ENCODE results near the gene NR2F6. TPM values are rescaled to one million over a fixed set of nuclear protein-coding genes. Genes with fewer than 3 reads are reported as not detected.

NR2F6 gene
- polyA plus RNA-seq, 1 donor (not counting 4 experiments of a cell fraction or from before 2014, with no cell fraction given) = 12.3 TPM

DNA sequence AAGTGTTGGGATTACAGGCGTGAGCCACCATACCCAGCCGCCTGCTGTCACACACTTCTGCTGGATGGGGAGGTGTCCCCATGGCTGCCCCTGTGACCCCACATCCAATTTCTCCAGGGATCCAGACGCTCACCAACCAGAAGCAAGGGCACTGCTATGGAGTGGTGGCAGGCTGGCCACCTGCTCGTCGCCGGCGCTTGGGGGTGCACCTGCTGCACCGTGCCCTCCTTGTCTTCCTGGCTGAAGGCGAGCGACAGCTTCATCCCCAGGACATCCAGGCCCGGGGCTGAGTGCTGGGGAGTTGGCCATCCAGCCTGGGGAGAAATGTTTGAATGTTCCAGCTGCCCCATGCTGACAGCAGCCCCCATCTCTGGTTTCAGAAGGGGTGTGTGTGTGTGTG, 40.5 kb upstream of the NR2F6 start:
- TF ChIP-seq, protein P1, sequence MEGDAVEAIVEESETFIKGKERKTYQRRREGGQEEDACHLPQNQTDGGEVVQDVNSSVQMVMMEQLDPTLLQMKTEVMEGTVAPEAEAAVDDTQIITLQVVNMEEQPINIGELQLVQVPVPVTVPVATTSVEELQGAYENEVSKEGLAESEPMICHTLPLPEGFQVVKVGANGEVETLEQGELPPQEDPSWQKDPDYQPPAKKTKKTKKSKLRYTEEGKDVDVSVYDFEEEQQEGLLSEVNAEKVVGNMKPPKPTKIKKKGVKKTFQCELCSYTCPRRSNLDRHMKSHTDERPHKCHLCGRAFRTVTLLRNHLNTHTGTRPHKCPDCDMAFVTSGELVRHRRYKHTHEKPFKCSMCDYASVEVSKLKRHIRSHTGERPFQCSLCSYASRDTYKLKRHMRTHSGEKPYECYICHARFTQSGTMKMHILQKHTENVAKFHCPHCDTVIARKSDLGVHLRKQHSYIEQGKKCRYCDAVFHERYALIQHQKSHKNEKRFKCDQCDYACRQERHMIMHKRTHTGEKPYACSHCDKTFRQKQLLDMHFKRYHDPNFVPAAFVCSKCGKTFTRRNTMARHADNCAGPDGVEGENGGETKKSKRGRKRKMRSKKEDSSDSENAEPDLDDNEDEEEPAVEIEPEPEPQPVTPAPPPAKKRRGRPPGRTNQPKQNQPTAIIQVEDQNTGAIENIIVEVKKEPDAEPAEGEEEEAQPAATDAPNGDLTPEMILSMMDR (optimal IDR thresholded peaks at IDR 0.05 in 1 of 3, IDR thresholded peaks at IDR 0.05 in 1 of 3, conservative IDR thresholded peaks at IDR 0.05 in 1 of 3; ENCODE audit: extremely low read depth in 1 of 3, insufficient read depth in 2 of 3, low read length in 3 of 3) = no peak
- no peak for TF ChIP-seq EZH2 (IDR thresholded peaks at IDR 0.05; ENCODE audit: low read length)
- no peak for DNase-seq (ENCODE audit: low read depth, low spot score)
- Histone ChIP-seq H3K4me1 (ENCODE audit: control insufficient read depth, extremely low read depth, insufficient read depth, low read length) (peaks cover 6% of the 10 kb centered on the region), H3K9ac (ENCODE audit: control insufficient read depth, extremely low read depth, insufficient read depth, low read length) (no peak overlapping the region), H4K20me1 (ENCODE audit: control insufficient read depth, extremely low read depth, insufficient read depth, low read length) (no peaks in the 10 kb centered on the region), H3K4me3 (ENCODE audit: control insufficient read depth in 2 of 3, extremely low read depth in 1 of 3, insufficient read depth in 2 of 3, low read depth in 1 of 3, low read length in 3 of 3) (no peak overlapping the region), H3K27ac (ENCODE audit: control insufficient read depth, insufficient read depth, low read length) (no peak overlapping the region), H3K9me1 (ENCODE audit: control insufficient read depth, extremely low read depth, insufficient read depth, low read length) (no peaks in the 10 kb centered on the region), H3K9me3 (ENCODE audit: control insufficient read depth, low read depth, low read length) (no peaks in the 10 kb centered on the region), H2AFZ (ENCODE audit: control insufficient read depth, low read length) (no peak overlapping the region), H3K79me2 (ENCODE audit: control insufficient read depth, insufficient read depth, low read length) (no peaks in the 10 kb centered on the region), H3K27me3 (ENCODE audit: control insufficient read depth, extremely low read depth, insufficient read depth, low read length) (no peaks in the 10 kb centered on the region), H3K4me2 (ENCODE audit: control insufficient read depth, extremely low read depth, insufficient read depth, low read depth, low read length) (no peak overlapping the region), H3K36me3 (ENCODE audit: control insufficient read depth in 2 of 2, extremely low read depth in 1 of 2, insufficient read depth in 2 of 2, low read length in 2 of 2) (peaks cover 0 to 1% of the 10 kb centered on the region in 2 experiments)
- no peak for FAIRE-seq
- dilution Hi-C loops (cut with MboI; ENCODE audit: extremely low pct_ligation_motif_present, low sequenced_read_pairs) = no loop called here

DNA sequence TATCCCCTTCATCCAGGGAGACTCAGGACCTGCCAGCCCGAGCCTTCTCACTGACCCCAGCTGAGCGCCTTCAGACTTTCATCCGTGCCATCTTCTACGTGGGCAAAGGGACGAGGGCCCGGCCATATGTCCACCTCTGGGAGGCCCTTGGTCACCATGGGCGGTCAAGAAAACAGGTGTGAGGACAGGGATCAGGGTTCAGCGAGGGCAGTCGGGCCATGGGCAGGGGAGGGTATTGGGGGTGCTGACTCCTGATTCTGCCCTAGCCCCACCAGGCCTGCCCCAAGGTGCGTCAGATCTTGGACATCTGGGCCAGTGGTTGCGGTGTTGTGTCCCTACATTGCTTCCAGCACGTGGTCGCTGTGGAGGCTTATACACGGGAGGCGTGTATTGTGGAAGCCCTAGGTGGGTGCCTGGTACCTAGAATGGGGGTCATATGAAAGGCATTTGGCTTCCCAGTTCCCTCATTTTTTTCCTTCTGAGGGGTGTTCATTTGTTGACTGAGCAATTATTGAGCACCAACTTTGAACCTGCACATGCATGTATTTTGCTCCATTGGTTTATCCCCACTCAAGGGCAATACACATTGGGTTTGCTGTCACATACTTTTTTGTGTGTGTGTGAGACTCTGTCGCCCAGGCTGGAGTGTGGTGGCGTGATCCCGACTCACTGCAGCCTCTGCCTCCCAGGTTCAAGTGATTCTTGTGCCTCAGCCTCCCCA, 39.9 kb upstream of the NR2F6 start:
- Histone ChIP-seq H2AFZ (ENCODE audit: control insufficient read depth, low read length) (no peak overlapping the region), H4K20me1 (ENCODE audit: control insufficient read depth, extremely low read depth, insufficient read depth, low read length) (no peaks in the 10 kb centered on the region), H3K4me3 (ENCODE audit: control insufficient read depth in 2 of 3, extremely low read depth in 1 of 3, insufficient read depth in 2 of 3, low read depth in 1 of 3, low read length in 3 of 3) (no peak overlapping the region), H3K36me3 (ENCODE audit: control insufficient read depth in 2 of 2, extremely low read depth in 1 of 2, insufficient read depth in 2 of 2, low read length in 2 of 2) (no peaks in the 10 kb centered on the region), H3K79me2 (ENCODE audit: control insufficient read depth, insufficient read depth, low read length) (no peaks in the 10 kb centered on the region), H3K27ac (ENCODE audit: control insufficient read depth, insufficient read depth, low read length) (no peak overlapping the region), H3K9me3 (ENCODE audit: control insufficient read depth, low read depth, low read length) (no peaks in the 10 kb centered on the region), H3K4me1 (ENCODE audit: control insufficient read depth, extremely low read depth, insufficient read depth, low read length) (peaks cover 6% of the 10 kb centered on the region), H3K4me2 (ENCODE audit: control insufficient read depth, extremely low read depth, insufficient read depth, low read depth, low read length) (no peak overlapping the region), H3K9me1 (ENCODE audit: control insufficient read depth, extremely low read depth, insufficient read depth, low read length) (no peaks in the 10 kb centered on the region), H3K9ac (ENCODE audit: control insufficient read depth, extremely low read depth, insufficient read depth, low read length) (no peak overlapping the region), H3K27me3 (ENCODE audit: control insufficient read depth, extremely low read depth, insufficient read depth, low read length) (no peaks in the 10 kb centered on the region)
- dilution Hi-C loops (cut with MboI; ENCODE audit: extremely low pct_ligation_motif_present, low sequenced_read_pairs) = no loop called here
- no peak for FAIRE-seq
- TF ChIP-seq, protein P1 (optimal IDR thresholded peaks at IDR 0.05 in 1 of 3, IDR thresholded peaks at IDR 0.05 in 1 of 3, conservative IDR thresholded peaks at IDR 0.05 in 1 of 3; ENCODE audit: extremely low read depth in 1 of 3, insufficient read depth in 2 of 3, low read length in 3 of 3) = no peak
- no peak for TF ChIP-seq EZH2 (IDR thresholded peaks at IDR 0.05; ENCODE audit: low read length)
- no peak for DNase-seq (ENCODE audit: low read depth, low spot score)

Data from keratinocyte (primary cell).